HG02938 (cell line): Measurements from ENCODE around the gene LRCH3.
A peak's percentile ranks its signal among the peaks of the same experiment; 100 is the strongest.

Experiments used
- ATAC-seq: cut with Tn5 transposase; IDR thresholded peaks from one replicate; pipeline ENCODE4 v1.9.1; 2021; ENCODE audit warnings: mild to moderate bottlenecking, moderate library complexity; ENCODE audit not compliant: unreplicated experiment

Gene LRCH3

GRCh38 chr3:197791113-197791891 lies at the start of gene LRCH3:
Gene LRCH3 (plus strand): TSS chr3:197791254. CDS start chr3:197791279, 25 bp downstream.
- peak; percentile 69 for ATAC-seq

GRCh38 chr3:197742787-197743186 lies 48.3 kb upstream of the LRCH3 start:
- no peak for ATAC-seq

- ATAC-seq: no peak
Observed at GRCh38 chr3:197746209-197746608, 44.8 kb upstream of the LRCH3 start.

- no peak for ATAC-seq
Observed at GRCh38 chr3:197746801-197747237, 44.2 kb upstream of the LRCH3 start.

- no peak for ATAC-seq
Observed at GRCh38 chr3:197748597-197749314, 42.3 kb upstream of the LRCH3 start.

- peak; percentile 30 for ATAC-seq
Observed at GRCh38 chr3:197749315-197749600, 41.8 kb upstream of the LRCH3 start.

GRCh38 chr3:197749601-197750395 lies 41.3 kb upstream of the LRCH3 start, which contains the start of gene FYTTD1:
Gene FYTTD1 (plus strand): TSS chr3:197749883. CDS start chr3:197749972, 89 bp downstream.
- peak; percentile 64 for ATAC-seq

GRCh38 chr3:197750396-197750831 lies 40.6 kb upstream of the LRCH3 start:
- ATAC-seq: peak; percentile 43

- ATAC-seq: no peak
Observed at GRCh38 chr3:197750858-197751737, 40.0 kb upstream of the LRCH3 start.

- ATAC-seq: no peak
Observed at GRCh38 chr3:197752107-197752506, 38.9 kb upstream of the LRCH3 start.

- ATAC-seq: no peak
Observed at GRCh38 chr3:197753263-197753662, 37.8 kb upstream of the LRCH3 start.

- ATAC-seq: no peak
Observed at GRCh38 chr3:197756704-197757103, 34.4 kb upstream of the LRCH3 start.

GRCh38 chr3:197758512-197758911 lies 32.5 kb upstream of the LRCH3 start:
- no peak for ATAC-seq

- ATAC-seq: no peak
Observed at GRCh38 chr3:197761784-197762183, 29.3 kb upstream of the LRCH3 start.

GRCh38 chr3:197775317-197775716 lies 15.7 kb upstream of the LRCH3 start:
- ATAC-seq: no peak

GRCh38 chr3:197782230-197782629 lies 8.8 kb upstream of the LRCH3 start:
- no peak for ATAC-seq

GRCh38 chr3:197784019-197784585 lies 7.0 kb upstream of the LRCH3 start:
- ATAC-seq: no peak

GRCh38 chr3:197787412-197787811 lies 3.6 kb upstream of the LRCH3 start:
- ATAC-seq: no peak

GRCh38 chr3:197789309-197789708 lies 1.7 kb upstream of the LRCH3 start:
- no peak for ATAC-seq

- no peak for ATAC-seq
Observed at GRCh38 chr3:197790033-197790432, 1.0 kb upstream of the LRCH3 start.
